HepG2 (cell line): ENCODE data around the gene PNN. TPM values are rescaled to one million over a fixed set of nuclear protein-coding genes. Genes with fewer than 3 reads are reported as not detected.
A peak's percentile ranks its signal among the peaks of the same experiment; 100 is the strongest.

Experiments
- AHDC1 ChIP-seq: sonication (generic); formaldehyde crosslinking; IDR thresholded peaks from 2 replicates; pipeline ENCODE4 v1.5.1; 2020; ENCODE audit warnings: mild to moderate bottlenecking, missing genetic modification reagents, borderline replicate concordance
- CCAR2 ChIP-seq: fragments of 200-400 bp; formaldehyde crosslinking; optimal IDR thresholded peaks from 2 replicates; pipeline ENCODE3; 2018; ENCODE audit warnings: low read depth, mild to moderate bottlenecking, low read length, moderate library complexity
- FOSL1 ChIP-seq: sonication (generic); formaldehyde crosslinking; IDR thresholded peaks from 2 replicates; pipeline ENCODE4 v1.9.0; 2021; ENCODE audit warnings: missing genetic modification reagents, borderline replicate concordance
- FOXM1 ChIP-seq: sonication (generic); formaldehyde crosslinking; IDR thresholded peaks from 2 replicates; pipeline ENCODE4 v1.5.0; 2020; ENCODE audit warnings: missing genetic modification reagents
- GATAD2A ChIP-seq: IDR thresholded peaks from 2 replicates; pipeline ENCODE4 v1.6.1; 2016
- HMG20B ChIP-seq: conservative IDR thresholded peaks from 2 replicates; pipeline ENCODE4 v1.6.1; 2016; ENCODE audit warnings: missing genetic modification reagents, missing compliant biosample characterization
- MTF2 ChIP-seq: sonication (generic); formaldehyde crosslinking; IDR thresholded peaks from 2 replicates; pipeline ENCODE4 v1.5.0; 2020; ENCODE audit warnings: missing genetic modification reagents, borderline replicate concordance
- NFKBIZ ChIP-seq: IDR thresholded peaks from 2 replicates; pipeline ENCODE4 v1.6.1; 2018; ENCODE audit warnings: missing genetic modification reagents, missing compliant biosample characterization
- ONECUT2 ChIP-seq: sonication (generic); formaldehyde crosslinking; IDR thresholded peaks from 2 replicates; pipeline ENCODE4 v1.4.0; 2020; ENCODE audit warnings: missing genetic modification reagents
- RFX5 ChIP-seq: IDR thresholded peaks from 2 replicates; pipeline ENCODE4 v1.6.1; 2011; ENCODE audit warnings: low read depth, low read length, improper control_type of control experiment
- SSRP1 ChIP-seq: IDR thresholded peaks from 2 replicates; pipeline ENCODE4 v1.6.1; 2016; ENCODE audit warnings: control low read depth
- TBX3 ChIP-seq: fragments of 450-650 bp; IDR thresholded peaks from 2 replicates; pipeline ENCODE4 v1.6.1; 2017; ENCODE audit warnings: antibody characterized with exemption, mild to moderate bottlenecking, inconsistent platforms, borderline replicate concordance
- TEAD2 ChIP-seq: sonication (generic); formaldehyde crosslinking; IDR thresholded peaks from 2 replicates; pipeline ENCODE4 v1.9.0; 2021; ENCODE audit warnings: missing genetic modification reagents
- ZBTB20 ChIP-seq: sonication (generic); formaldehyde crosslinking; IDR thresholded peaks from 2 replicates; pipeline ENCODE4 v1.8.1; 2023; ENCODE audit warnings: missing genetic modification reagents, low read depth, mild to moderate bottlenecking, borderline replicate concordance
- ZMYM3 ChIP-seq: sonication (generic); formaldehyde crosslinking; IDR thresholded peaks from 2 replicates; pipeline ENCODE4 v1.5.1; 2020; ENCODE audit warnings: mild to moderate bottlenecking, missing genetic modification reagents
- ZNF225 ChIP-seq: sonication (generic); formaldehyde crosslinking; IDR thresholded peaks from 2 replicates; pipeline ENCODE4 v1.4.0; 2020; ENCODE audit warnings: mild to moderate bottlenecking, missing genetic modification reagents
- ZNF34 ChIP-seq: sonication (generic); formaldehyde crosslinking; IDR thresholded peaks from 2 replicates; pipeline ENCODE4 v1.4.0; 2020; ENCODE audit warnings: mild to moderate bottlenecking, missing genetic modification reagents, borderline replicate concordance
- ZNF557 ChIP-seq: sonication (generic); formaldehyde crosslinking; IDR thresholded peaks from 2 replicates; pipeline ENCODE4 v1.4.0; 2020; ENCODE audit warnings: missing genetic modification reagents
- ZNF598 ChIP-seq: sonication (generic); formaldehyde crosslinking; IDR thresholded peaks from 2 replicates; pipeline ENCODE4 v1.5.1; 2020; ENCODE audit warnings: mild to moderate bottlenecking, missing genetic modification reagents, borderline replicate concordance
- ZNF619 ChIP-seq: sonication (generic); formaldehyde crosslinking; IDR thresholded peaks from 2 replicates; pipeline ENCODE4 v1.4.0; 2020; ENCODE audit warnings: mild to moderate bottlenecking, missing genetic modification reagents
- ZNF672 ChIP-seq: sonication (generic); formaldehyde crosslinking; IDR thresholded peaks from 2 replicates; pipeline ENCODE4 v1.8.1; 2022; ENCODE audit warnings: missing genetic modification reagents
- polyA plus RNA-seq, 8 experiments: library from polyadenylated mRNA; depleted of rRNA in 3 of 8; stranded (reverse) in 7 of 8; unstranded in 1 of 8; fragments of >200 nt; fragmentation: Illumina TruSeq in 4 of 8; extraction: Trizol in 4 of 8; gene quantifications; 2 replicates each; pipeline versions ENCODE4 v1.2.1 to v1.2.3, GENCODE V29; 2011 to 2016; ENCODE audit warnings: low read depth in 4 of 8, missing spikeins in 1 of 8, mixed read lengths in 1 of 8; ENCODE audit not compliant: insufficient read depth in 1 of 8
- total RNA-seq, 5 experiments: library from RNA; depleted of rRNA; stranded (reverse); fragments of >200 nt; fragmentation: Illumina TruSeq; extraction: Trizol; gene quantifications; 2 replicates each; pipeline ENCODE4 v1.2.3, GENCODE V29; 2016; ENCODE audit warnings: low read depth in 1 of 5
- TF ChIP-seq, protein P1 (sequence below): sonication (generic); formaldehyde crosslinking; IDR thresholded peaks from 2 replicates; pipeline ENCODE4 v1.5.0; 2020; ENCODE audit warnings: mild to moderate bottlenecking, missing genetic modification reagents
- TF ChIP-seq, protein P2 (sequence below): sonication (generic); formaldehyde crosslinking; IDR thresholded peaks from 2 replicates; pipeline ENCODE4 v1.8.1; 2023; ENCODE audit warnings: missing genetic modification reagents, mild to moderate bottlenecking, borderline replicate concordance
- TF ChIP-seq, protein P3 (sequence below): sonication (generic); formaldehyde crosslinking; IDR thresholded peaks from 2 replicates; pipeline ENCODE4 v1.5.0; 2020; ENCODE audit warnings: missing genetic modification reagents

The PNN gene
- total and polyA plus RNA-seq, 2 of the 13 experiments (the other 11 are each of a cell fraction or from before 2014, with no cell fraction given), result 58.0 to 214 TPM

DNA sequence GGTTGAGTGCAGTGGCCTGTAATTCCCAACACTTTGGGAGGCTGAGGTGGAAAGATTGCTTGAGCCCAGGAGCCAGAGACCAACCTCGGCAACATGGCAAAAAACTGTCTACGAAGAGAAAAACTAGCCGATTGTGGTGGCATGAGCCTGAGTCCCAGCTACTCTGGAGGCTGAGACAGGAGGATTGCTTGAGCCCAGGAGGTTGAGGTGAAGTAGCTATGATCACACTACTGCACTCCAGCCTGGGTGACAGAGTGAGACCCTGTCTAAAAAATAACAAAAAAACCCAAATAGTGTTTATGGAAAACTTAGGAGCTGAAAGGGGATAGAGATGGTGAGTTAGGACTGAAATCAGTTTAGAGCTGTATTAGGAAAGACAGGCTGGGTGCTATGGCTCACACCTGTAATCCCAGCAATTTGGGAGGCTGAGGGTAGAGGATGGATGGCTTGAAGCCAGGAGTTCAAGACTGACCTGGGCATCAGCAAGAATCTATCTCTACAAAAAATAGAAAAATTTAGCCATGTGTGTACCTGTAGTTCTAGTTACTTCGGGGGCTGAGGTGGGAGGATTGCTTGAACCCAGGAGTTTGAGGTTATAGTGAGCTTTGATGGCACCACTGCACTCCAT, 9.7 kb downstream of the PNN start (continued):
- TF ChIP-seq, protein P1, sequence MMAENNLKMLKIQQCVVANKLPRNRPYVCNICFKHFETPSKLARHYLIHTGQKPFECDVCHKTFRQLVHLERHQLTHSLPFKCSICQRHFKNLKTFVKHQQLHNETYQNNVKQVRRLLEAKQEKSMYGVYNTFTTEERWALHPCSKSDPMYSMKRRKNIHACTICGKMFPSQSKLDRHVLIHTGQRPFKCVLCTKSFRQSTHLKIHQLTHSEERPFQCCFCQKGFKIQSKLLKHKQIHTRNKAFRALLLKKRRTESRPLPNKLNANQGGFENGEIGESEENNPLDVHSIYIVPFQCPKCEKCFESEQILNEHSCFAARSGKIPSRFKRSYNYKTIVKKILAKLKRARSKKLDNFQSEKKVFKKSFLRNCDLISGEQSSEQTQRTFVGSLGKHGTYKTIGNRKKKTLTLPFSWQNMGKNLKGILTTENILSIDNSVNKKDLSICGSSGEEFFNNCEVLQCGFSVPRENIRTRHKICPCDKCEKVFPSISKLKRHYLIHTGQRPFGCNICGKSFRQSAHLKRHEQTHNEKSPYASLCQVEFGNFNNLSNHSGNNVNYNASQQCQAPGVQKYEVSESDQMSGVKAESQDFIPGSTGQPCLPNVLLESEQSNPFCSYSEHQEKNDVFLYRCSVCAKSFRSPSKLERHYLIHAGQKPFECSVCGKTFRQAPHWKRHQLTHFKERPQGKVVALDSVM (CRISPR knock-in tag), result peak; percentile 85
- no peak for TF ChIP-seq FOXM1 (CRISPR knock-in tag)
- TF ChIP-seq AHDC1 (CRISPR knock-in tag), result no peak
- TF ChIP-seq ZNF225 (CRISPR knock-in tag), result no peak
- TF ChIP-seq, protein P2, sequence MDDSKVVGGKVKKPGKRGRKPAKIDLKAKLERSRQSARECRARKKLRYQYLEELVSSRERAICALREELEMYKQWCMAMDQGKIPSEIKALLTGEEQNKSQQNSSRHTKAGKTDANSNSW (CRISPR knock-in tag), result no peak
- TF ChIP-seq TEAD2, result no peak
- 0 out of 2 replicates have a peak, but pooled peaks have one; percentile 29 for TF ChIP-seq ZNF598 (CRISPR knock-in tag)
- no peak for TF ChIP-seq ZNF557
- TF ChIP-seq CCAR2, result no peak
- TF ChIP-seq, protein P3, sequence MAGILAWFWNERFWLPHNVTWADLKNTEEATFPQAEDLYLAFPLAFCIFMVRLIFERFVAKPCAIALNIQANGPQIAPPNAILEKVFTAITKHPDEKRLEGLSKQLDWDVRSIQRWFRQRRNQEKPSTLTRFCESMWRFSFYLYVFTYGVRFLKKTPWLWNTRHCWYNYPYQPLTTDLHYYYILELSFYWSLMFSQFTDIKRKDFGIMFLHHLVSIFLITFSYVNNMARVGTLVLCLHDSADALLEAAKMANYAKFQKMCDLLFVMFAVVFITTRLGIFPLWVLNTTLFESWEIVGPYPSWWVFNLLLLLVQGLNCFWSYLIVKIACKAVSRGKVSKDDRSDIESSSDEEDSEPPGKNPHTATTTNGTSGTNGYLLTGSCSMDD (CRISPR knock-in tag), result no peak
- TF ChIP-seq ZMYM3 (CRISPR knock-in tag), result peak; percentile 44; the same call in 1 of the 2 replicates
- no peak for TF ChIP-seq ZBTB20 (CRISPR knock-in tag)
- no peak; the same call in none of the 2 replicates for TF ChIP-seq SSRP1 (CRISPR knock-in tag)
- TF ChIP-seq RFX5, result no peak
- TF ChIP-seq MTF2 (CRISPR knock-in tag), result no peak
- no peak for TF ChIP-seq ZNF34 (CRISPR knock-in tag)
- TF ChIP-seq ONECUT2 (CRISPR knock-in tag), result no peak
- TF ChIP-seq GATAD2A, result no peak
- 0 out of 2 replicates have a peak, but pooled peaks have one; percentile 24 for TF ChIP-seq NFKBIZ
- TF ChIP-seq TBX3, result no peak
- TF ChIP-seq FOSL1 (CRISPR knock-in tag), result no peak
- no peak for TF ChIP-seq ZNF672
- TF ChIP-seq HMG20B (CRISPR knock-in tag), result no peak
- no peak for TF ChIP-seq ZNF619 (CRISPR knock-in tag)
